ENCODE measurements around the gene ADAM19. TPM values are rescaled to one million over a fixed set of nuclear protein-coding genes. Genes with fewer than 3 reads are reported as not detected.

Gene ADAM19
- total RNA-seq, 2 donors from 2014 or later, result 13.1 to 49.5 TPM

DNA sequence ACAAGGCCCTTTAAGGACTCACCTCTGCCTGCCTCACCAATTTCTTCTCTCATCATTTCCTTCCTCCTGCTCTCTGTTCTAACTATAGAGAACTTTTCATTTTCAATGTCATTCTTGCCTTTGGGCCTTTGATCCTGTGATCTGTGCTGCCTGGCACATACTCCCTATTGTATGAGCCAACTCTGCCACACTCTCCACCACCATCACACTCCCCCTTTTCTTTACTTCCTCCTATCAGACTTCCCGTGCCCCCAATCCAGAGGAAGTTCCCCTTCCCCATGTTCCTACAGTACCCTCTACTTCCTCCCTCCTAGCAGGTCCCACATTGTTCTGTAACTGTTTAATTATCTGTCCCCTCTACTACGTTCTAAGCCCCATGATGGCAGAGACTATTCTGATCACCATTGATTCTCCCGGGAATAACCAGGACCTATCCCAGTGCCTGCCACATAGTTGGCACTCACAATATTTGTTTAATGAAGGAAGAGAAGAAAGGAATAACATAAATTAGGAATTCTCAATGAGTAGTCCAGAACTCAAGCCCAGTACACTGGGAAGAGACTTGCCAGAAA, 27.5 kb downstream of the ADAM19 start:
- no peak overlapping the region for H3K4me3 ChIP-seq
- no peak for DNase-seq (ENCODE audit: low spot score)
- H3K27ac ChIP-seq, result peak overlapping the region; percentile 77 to 86
- TF ChIP-seq, protein P1, sequence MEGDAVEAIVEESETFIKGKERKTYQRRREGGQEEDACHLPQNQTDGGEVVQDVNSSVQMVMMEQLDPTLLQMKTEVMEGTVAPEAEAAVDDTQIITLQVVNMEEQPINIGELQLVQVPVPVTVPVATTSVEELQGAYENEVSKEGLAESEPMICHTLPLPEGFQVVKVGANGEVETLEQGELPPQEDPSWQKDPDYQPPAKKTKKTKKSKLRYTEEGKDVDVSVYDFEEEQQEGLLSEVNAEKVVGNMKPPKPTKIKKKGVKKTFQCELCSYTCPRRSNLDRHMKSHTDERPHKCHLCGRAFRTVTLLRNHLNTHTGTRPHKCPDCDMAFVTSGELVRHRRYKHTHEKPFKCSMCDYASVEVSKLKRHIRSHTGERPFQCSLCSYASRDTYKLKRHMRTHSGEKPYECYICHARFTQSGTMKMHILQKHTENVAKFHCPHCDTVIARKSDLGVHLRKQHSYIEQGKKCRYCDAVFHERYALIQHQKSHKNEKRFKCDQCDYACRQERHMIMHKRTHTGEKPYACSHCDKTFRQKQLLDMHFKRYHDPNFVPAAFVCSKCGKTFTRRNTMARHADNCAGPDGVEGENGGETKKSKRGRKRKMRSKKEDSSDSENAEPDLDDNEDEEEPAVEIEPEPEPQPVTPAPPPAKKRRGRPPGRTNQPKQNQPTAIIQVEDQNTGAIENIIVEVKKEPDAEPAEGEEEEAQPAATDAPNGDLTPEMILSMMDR (IDR thresholded peaks at IDR 0.05), result no peak
- peaks cover 0 to 72% of the 10 kb centered on the region in 2 donors for H3K4me1 ChIP-seq
- no peaks in the 10 kb centered on the region for H3K27me3 ChIP-seq
- no peaks in the 10 kb centered on the region for H3K9me3 ChIP-seq
- no peaks in the 10 kb centered on the region for H3K36me3 ChIP-seq

DNA sequence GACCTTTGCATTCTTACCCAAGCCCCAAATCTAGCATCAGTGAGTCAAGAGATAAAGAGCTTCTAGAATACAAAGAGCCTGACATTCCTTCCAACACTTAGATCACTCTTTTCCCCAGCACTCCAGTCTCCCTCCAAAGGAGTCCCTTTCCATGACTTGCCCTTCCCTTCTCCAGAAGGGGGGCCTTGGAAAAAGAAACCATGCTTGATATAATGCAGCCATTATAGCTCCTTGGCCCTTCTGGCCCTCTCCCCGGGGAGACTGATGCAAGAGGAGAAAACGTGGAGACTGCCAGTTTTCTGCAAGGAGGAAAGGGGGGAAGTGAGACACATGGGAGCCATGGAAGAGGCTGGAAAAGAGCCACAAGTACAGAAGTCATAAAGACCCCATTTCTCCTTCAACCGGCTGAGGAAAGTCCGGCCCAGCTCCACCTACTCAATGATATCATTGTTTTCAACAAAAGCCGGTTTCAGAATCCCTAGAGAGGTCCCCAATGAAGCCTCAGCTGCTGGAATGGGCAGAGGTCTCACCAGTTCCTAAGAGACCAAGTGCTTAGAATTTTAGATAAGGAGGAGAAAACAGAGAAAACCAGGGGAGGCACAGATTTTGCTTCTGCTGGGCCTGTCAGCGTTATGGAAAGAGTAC, 29.0 kb downstream of the ADAM19 start:
- peak overlapping the region; percentile 77 to 86 for H3K27ac ChIP-seq
- H3K27me3 ChIP-seq, result no peaks in the 10 kb centered on the region
- no peaks in the 10 kb centered on the region for H3K9me3 ChIP-seq
- peaks cover 0 to 85% of the 10 kb centered on the region in 2 donors for H3K4me1 ChIP-seq
- no peak for DNase-seq (ENCODE audit: low spot score)
- no peak overlapping the region for H3K4me3 ChIP-seq
- TF ChIP-seq, protein P1 (IDR thresholded peaks at IDR 0.05), result no peak
- no peaks in the 10 kb centered on the region for H3K36me3 ChIP-seq

DNA sequence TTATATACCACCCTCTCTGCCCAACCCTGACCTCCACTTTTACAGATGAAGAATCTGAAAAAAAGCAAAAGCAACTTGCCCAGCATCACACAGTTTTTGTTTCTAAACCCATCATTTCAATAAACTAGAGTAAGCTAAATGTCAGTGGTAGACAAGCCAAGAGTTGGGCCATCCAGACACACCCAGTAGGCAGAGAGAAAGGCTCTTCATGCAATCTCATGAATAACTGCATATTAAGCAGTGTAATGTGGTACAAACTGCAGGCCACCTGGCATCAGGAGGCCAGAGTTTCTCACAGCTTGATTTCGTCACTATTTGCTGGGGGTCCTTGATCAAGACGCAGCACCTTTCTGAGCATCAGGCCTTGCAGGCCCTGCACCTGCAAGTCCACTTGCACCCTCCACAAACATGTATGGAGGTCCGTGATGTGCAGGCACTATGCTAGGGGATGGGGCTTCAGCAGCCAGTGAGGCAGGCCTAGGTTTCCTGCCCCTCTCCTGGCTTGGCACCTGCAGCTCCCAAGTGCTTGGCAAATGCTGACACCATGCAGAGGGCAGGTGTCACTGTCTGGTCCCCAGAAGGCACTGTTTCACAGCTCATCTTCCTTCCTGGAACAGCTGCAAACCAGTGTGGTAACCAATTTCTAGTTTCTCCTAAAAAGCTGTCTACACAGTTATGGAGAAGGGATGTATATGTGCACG, 29.8 kb downstream of the ADAM19 start:
- peaks cover 0 to 93% of the 10 kb centered on the region in 2 donors for H3K4me1 ChIP-seq
- TF ChIP-seq, protein P1 (IDR thresholded peaks at IDR 0.05), result no peak
- peak overlapping the region in 1 of 2 donors; percentile 86 for H3K27ac ChIP-seq

DNA sequence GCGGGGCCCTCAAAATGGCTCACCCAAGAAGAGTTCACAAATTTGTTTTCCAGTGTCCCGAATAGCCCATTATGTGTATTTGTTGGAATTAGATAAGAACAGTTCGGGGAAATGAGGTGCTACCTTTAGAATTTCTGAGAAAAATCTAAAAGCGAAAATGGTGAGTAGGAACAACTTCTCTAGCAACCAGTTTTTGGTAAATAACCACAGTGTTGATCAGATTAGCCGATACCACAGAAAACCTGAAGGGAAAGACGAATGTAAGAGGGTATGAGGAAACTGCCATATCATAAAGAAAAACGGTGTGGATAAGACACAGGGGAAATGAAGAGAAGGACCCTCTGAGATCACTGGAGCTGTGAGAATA, 31.0 kb downstream of the ADAM19 start:
- no peaks in the 10 kb centered on the region for H3K36me3 ChIP-seq
- DNase-seq (ENCODE audit: low spot score), result no peak
- TF ChIP-seq, protein P1 (IDR thresholded peaks at IDR 0.05), result no peak
- H3K4me3 ChIP-seq, result no peak overlapping the region
- H3K9me3 ChIP-seq, result no peaks in the 10 kb centered on the region
- peak overlapping the region; percentile 10 to 86 for H3K27ac ChIP-seq
- H3K27me3 ChIP-seq, result no peaks in the 10 kb centered on the region
- H3K4me1 ChIP-seq, result peaks cover 0 to 96% of the 10 kb centered on the region in 2 donors

More for the DNA sequence above, 29.8 kb downstream of the ADAM19 start:
- no peaks in the 10 kb centered on the region for H3K36me3 ChIP-seq
- no peaks in the 10 kb centered on the region for H3K27me3 ChIP-seq
- DNase-seq (ENCODE audit: low spot score), result no peak
- H3K9me3 ChIP-seq, result no peaks in the 10 kb centered on the region
- no peak overlapping the region for H3K4me3 ChIP-seq

DNA sequence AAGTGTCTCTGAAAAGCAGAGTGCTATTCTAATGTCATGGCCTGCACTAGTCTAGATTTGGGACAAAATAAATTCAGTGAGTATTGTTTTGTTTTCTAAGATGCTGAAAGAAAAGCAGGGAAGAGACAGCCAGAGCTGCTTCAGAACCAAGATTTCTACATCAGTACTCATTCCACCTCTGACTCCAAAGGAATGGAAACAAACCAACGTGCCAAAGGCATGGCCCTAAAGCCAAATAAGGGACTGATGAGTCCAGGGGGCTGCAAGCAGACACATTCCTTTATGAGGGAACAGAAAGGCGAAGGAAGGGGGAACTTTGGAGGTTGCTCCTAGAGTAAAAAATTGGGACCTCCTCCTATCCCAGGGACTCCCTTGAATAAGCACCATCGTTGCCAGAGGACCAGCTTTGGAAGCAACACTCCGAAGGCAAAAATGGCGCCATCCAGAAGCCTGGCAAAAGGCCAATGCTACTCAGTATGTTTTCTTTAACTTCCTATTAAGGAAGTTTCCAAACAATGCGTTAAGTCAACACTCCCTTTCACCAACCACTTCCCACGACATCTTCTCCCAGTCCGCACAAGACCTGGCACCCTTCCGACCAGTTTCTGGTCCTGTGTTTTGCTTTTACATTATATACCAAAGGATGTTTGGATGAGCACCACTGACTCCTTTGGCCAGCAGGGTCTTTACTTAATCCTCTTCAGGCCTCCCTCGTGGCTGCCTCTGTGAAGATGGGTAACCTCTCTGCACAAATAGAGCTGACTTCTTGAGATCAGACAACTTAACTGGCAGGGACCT, 31.6 kb downstream of the ADAM19 start:
- Histone ChIP-seq H3K27ac (peak overlapping the region; percentile 10 to 86), H3K27me3 (no peaks in the 10 kb centered on the region), H3K4me3 (no peak overlapping the region), H3K4me1 (peaks cover 0 to 96% of the 10 kb centered on the region in 2 donors), H3K36me3 (no peaks in the 10 kb centered on the region), H3K9me3 (no peaks in the 10 kb centered on the region)
- DNase-seq (ENCODE audit: low spot score), result no peak
- TF ChIP-seq, protein P1 (IDR thresholded peaks at IDR 0.05), result no peak
